Cardiac fibroblast (primary cell): Measurements from ENCODE around the gene VASP.
"Not testable (repeated sequence)": the region's sequence is repeated elsewhere in the genome, so short reads cannot be mapped to it uniquely, and the experiment has no call there.

Experiments
- DNase-seq, 2 donors: peaks; one replicate each; pipeline versions ENCODE4 v3.0.0 to v3.0.0-alpha.2; 2010; ENCODE audit warnings: low read depth in 2 of 2
- H3K4me3 ChIP-seq, 2 donors: replicated peaks in 1 of 2; 1 replicate in 1 of 2; 2 replicates in 1 of 2; pipeline ENCODE4 v1.5.1; 2011; ENCODE audit warnings: low read depth in 2 of 2, low read length in 2 of 2, mild to moderate bottlenecking in 2 of 2, moderate library complexity in 1 of 2
- CTCF ChIP-seq: IDR thresholded peaks from one replicate; pipeline ENCODE4 v1.5.1; 2011; ENCODE audit warnings: low read depth, mild to moderate bottlenecking, low read length, inconsistent platforms

VASP gene

GRCh38 chr19:45508861-45509691 is 1.8 kb downstream of the VASP start:
- peak overlapping the region; percentile 95 to 99 for H3K4me3 ChIP-seq
- DNase-seq, result peak; percentile 74 to 77
- no peak for TF ChIP-seq CTCF

- peak overlapping the region; percentile 95 to 99 for H3K4me3 ChIP-seq
- TF ChIP-seq CTCF, result no peak
- no peak for DNase-seq
These were observed 2.4 kb downstream of the VASP start for GRCh38 chr19:45509692-45510015.

GRCh38 chr19:45510352-45510751 is 3.1 kb downstream of the VASP start:
- DNase-seq, H3K4me3 ChIP-seq: not testable (repeated sequence)

GRCh38 chr19:45511074-45511473 is 3.8 kb downstream of the VASP start:
- no peak for TF ChIP-seq CTCF
- no peak overlapping the region for H3K4me3 ChIP-seq
- no peak for DNase-seq

- TF ChIP-seq CTCF, result no peak
- H3K4me3 ChIP-seq, result no peak overlapping the region
- DNase-seq, result no peak
These were observed 5.7 kb downstream of the VASP start for GRCh38 chr19:45512881-45513483.

- no peak for DNase-seq
- no peak overlapping the region for H3K4me3 ChIP-seq
- TF ChIP-seq CTCF, result no peak
These were observed 7.2 kb downstream of the VASP start for GRCh38 chr19:45514376-45515051.

GRCh38 chr19:45515081-45515624 is 7.9 kb downstream of the VASP start:
- no peak overlapping the region for H3K4me3 ChIP-seq
- DNase-seq, result no peak

More at GRCh38 chr19:45515081-45515624, 7.9 kb downstream of the VASP start:
- no peak for TF ChIP-seq CTCF
